ENCODE results near the gene SSRP1. TPM values are rescaled to one million over a fixed set of nuclear protein-coding genes. Genes with fewer than 3 reads are reported as not detected.

The SSRP1 gene
- total RNA-seq, 4 donors from 2014 or later = 29.4 to 115 (median 75.3) TPM

GRCh38 chr11:57370941-57371340, 35.2 kb upstream of the SSRP1 start:
- Histone ChIP-seq H3K9me3 (no peaks in the 10 kb centered on the region), H3K4me3 (no peak overlapping the region), H3K27ac (no peak overlapping the region), H3K36me3 (no peaks in the 10 kb centered on the region), H3K4me1 (no peaks in the 10 kb centered on the region), H3K27me3 (no peaks in the 10 kb centered on the region)
- intact Hi-C loops (cut with DNase I; ENCODE audit: low total_unique reads) = no loop called here
- DNase-seq = no peak
- TF ChIP-seq CTCF (IDR thresholded peaks at IDR 0.05) (no peak), POLR2A (IDR thresholded peaks at IDR 0.05) (no peak)

GRCh38 chr11:57370251-57370650, 34.6 kb upstream of the SSRP1 start:
- no peak overlapping the region for H3K27ac ChIP-seq
- intact Hi-C loops (cut with DNase I; ENCODE audit: low total_unique reads) = no loop called here
- no peaks in the 10 kb centered on the region for H3K27me3 ChIP-seq
- no peaks in the 10 kb centered on the region for H3K9me3 ChIP-seq
- TF ChIP-seq CTCF (IDR thresholded peaks at IDR 0.05) (no peak), POLR2A (IDR thresholded peaks at IDR 0.05) (no peak)
- no peak for DNase-seq
- H3K36me3 ChIP-seq = no peaks in the 10 kb centered on the region
- H3K4me1 ChIP-seq = no peaks in the 10 kb centered on the region
- no peak overlapping the region for H3K4me3 ChIP-seq

GRCh38 chr11:57368845-57369232, 33.1 kb upstream of the SSRP1 start:
- H3K4me1 ChIP-seq = no peaks in the 10 kb centered on the region
- H3K4me3 ChIP-seq = no peak overlapping the region
- H3K27me3 ChIP-seq = no peaks in the 10 kb centered on the region
- no peaks in the 10 kb centered on the region for H3K36me3 ChIP-seq
- H3K27ac ChIP-seq = no peak overlapping the region
- intact Hi-C loops (cut with DNase I; ENCODE audit: low total_unique reads) = no loop called here
- no peaks in the 10 kb centered on the region for H3K9me3 ChIP-seq
- TF ChIP-seq POLR2A (IDR thresholded peaks at IDR 0.05) = no peak
- no peak for TF ChIP-seq CTCF (IDR thresholded peaks at IDR 0.05)
- DNase-seq = no peak

- Histone ChIP-seq H3K36me3 (no peaks in the 10 kb centered on the region), H3K9me3 (no peaks in the 10 kb centered on the region), H3K4me3 (no peak overlapping the region), H3K27me3 (no peaks in the 10 kb centered on the region), H3K27ac (no peak overlapping the region), H3K4me1 (no peaks in the 10 kb centered on the region)
- TF ChIP-seq POLR2A (IDR thresholded peaks at IDR 0.05) = no peak
- no peak for TF ChIP-seq CTCF (IDR thresholded peaks at IDR 0.05)
- intact Hi-C loops (cut with DNase I; ENCODE audit: low total_unique reads) = no loop called here
- DNase-seq = no peak
These were observed 32.6 kb upstream of the SSRP1 start for GRCh38 chr11:57368106-57368844.

GRCh38 chr11:57364851-57365660, 29.4 kb upstream of the SSRP1 start:
- no peaks in the 10 kb centered on the region for H3K9me3 ChIP-seq

More at GRCh38 chr11:57364851-57365660, 29.4 kb upstream of the SSRP1 start:
- no peaks in the 10 kb centered on the region for H3K27me3 ChIP-seq
- no peaks in the 10 kb centered on the region for H3K36me3 ChIP-seq
- DNase-seq = no peak
- TF ChIP-seq POLR2A (IDR thresholded peaks at IDR 0.05) = no peak
- no peak for TF ChIP-seq CTCF (IDR thresholded peaks at IDR 0.05)
- intact Hi-C loops (cut with DNase I; ENCODE audit: low total_unique reads) = no loop called here
- no peak overlapping the region for H3K4me3 ChIP-seq
- no peaks in the 10 kb centered on the region for H3K4me1 ChIP-seq
- H3K27ac ChIP-seq = no peak overlapping the region

All from uterus (tissue), 4 donors.